ENCODE measurements around the gene SLC12A3.

DNA sequence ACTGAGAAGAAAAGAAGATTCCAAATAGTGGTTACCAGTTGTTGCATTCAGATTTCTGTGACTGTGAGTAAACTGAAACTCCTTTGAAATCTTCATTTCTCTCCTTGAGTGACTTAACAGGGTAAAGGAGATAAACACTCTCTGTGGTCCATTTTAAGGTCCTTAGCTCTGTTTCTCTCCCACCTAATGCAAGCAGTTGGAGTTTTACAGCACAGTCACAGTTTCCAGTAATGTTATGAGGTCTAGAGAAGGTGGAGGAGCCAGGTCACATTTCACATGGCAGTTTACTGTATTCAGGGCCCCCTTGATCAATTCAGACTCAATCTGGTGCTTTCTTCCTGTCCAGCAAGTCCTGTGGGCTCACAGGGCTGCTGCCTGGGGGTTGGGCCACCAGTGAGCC lies 32.2 kb upstream of the SLC12A3 start:
- TF ChIP-seq, protein P1, sequence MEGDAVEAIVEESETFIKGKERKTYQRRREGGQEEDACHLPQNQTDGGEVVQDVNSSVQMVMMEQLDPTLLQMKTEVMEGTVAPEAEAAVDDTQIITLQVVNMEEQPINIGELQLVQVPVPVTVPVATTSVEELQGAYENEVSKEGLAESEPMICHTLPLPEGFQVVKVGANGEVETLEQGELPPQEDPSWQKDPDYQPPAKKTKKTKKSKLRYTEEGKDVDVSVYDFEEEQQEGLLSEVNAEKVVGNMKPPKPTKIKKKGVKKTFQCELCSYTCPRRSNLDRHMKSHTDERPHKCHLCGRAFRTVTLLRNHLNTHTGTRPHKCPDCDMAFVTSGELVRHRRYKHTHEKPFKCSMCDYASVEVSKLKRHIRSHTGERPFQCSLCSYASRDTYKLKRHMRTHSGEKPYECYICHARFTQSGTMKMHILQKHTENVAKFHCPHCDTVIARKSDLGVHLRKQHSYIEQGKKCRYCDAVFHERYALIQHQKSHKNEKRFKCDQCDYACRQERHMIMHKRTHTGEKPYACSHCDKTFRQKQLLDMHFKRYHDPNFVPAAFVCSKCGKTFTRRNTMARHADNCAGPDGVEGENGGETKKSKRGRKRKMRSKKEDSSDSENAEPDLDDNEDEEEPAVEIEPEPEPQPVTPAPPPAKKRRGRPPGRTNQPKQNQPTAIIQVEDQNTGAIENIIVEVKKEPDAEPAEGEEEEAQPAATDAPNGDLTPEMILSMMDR (conservative IDR thresholded peaks at IDR 0.05 in 1 of 2, IDR thresholded peaks at IDR 0.05 in 1 of 2; ENCODE audit: low read depth in 1 of 2, low read length in 2 of 2) = no peak
- TF ChIP-seq EZH2 (IDR thresholded peaks at IDR 0.05; ENCODE audit: low read length, missing control alignments) = no peak

Data from fibroblast of lung (primary cell).